ENCODE data around the gene MTMR2. TPM values are rescaled to one million over a fixed set of nuclear protein-coding genes. Genes with fewer than 3 reads are reported as not detected.

Gene MTMR2
- total and polyA plus RNA-seq, 2 donors (not counting 3 experiments of a cell fraction or from before 2014, with no cell fraction given): 19.5 to 49.5 TPM

- no TSS peak for BruUV-seq (replicated peaks)
- Histone ChIP-seq H3K9ac (replicated peaks; ENCODE audit: extremely low read depth, insufficient read depth, low read length) (no peak overlapping the region), H3K27ac (ENCODE audit: insufficient read depth, low read depth, low read length) (no peak overlapping the region), H3K79me2 (ENCODE audit: control insufficient read depth, insufficient read depth, low read length) (peaks cover 63% of the 10 kb centered on the region), H3K4me2 (ENCODE audit: insufficient read depth, low read length) (peak overlapping the region; percentile 87), H3K36me3 (ENCODE audit: control insufficient read depth in 2 of 2, extremely low read depth in 1 of 2, insufficient read depth in 2 of 2, low read length in 2 of 2) (no peaks in the 10 kb centered on the region), H3K9me1 (replicated peaks; ENCODE audit: control insufficient read depth, extremely low read depth, insufficient read depth, low read length) (no peaks in the 10 kb centered on the region), H4K20me1 (replicated peaks; ENCODE audit: control insufficient read depth, extremely low read depth, insufficient read depth, low read length) (no peaks in the 10 kb centered on the region), H3K4me1 (ENCODE audit: control insufficient read depth, extremely low read depth, insufficient read depth, low read length) (peaks cover 21% of the 10 kb centered on the region), H3K4me3 (replicated peaks in 1 of 3; ENCODE audit: insufficient read depth in 1 of 3, low read depth in 1 of 3, low read length in 3 of 3) (no peak overlapping the region), H3K27me3 (ENCODE audit: control insufficient read depth in 2 of 2, insufficient read depth in 2 of 2, low read length in 2 of 2) (no peaks in the 10 kb centered on the region), H2AFZ (ENCODE audit: low read depth, low read length) (no peak overlapping the region), H3K9me3 (replicated peaks; ENCODE audit: control insufficient read depth, insufficient read depth, low read length) (no peaks in the 10 kb centered on the region)
- POLR2A ChIA-PET: no interaction called here
- CTCF ChIA-PET: interaction anchor here (1.1 to 7.1 kb wide), 2 partner anchors 44 to 602 kb away, joined by 3 to 40 read pairs; no protein-coding TSS in a partner anchor
- dilution Hi-C loops (cut with MboI; ENCODE audit: extremely low pct_ligation_motif_present, low sequenced_read_pairs) (no loop called here), intact Hi-C loops (cut with micrococcal nuclease) (no loop called here)
- FAIRE-seq: no peak
- TF ChIP-seq EZH2 (IDR thresholded peaks at IDR 0.05; ENCODE audit: borderline replicate concordance, low read depth, low read length, severe bottlenecking): no peak
- TF ChIP-seq MYC (IDR thresholded peaks at IDR 0.05; ENCODE audit: low read depth, low read length): no peak
- no peak for TF ChIP-seq MAX (IDR thresholded peaks at IDR 0.05; ENCODE audit: insufficient read depth, insufficient read length)
- no peak for TF ChIP-seq JUN (IDR thresholded peaks at IDR 0.05; ENCODE audit: borderline replicate concordance, insufficient read depth, insufficient read length, low read depth)
- no peak for TF ChIP-seq CTCF (IDR thresholded peaks at IDR 0.05; ENCODE audit: extremely low read depth in 1 of 2, insufficient read depth in 1 of 2, low read depth in 1 of 2, low read length in 2 of 2)
- no peak for TF ChIP-seq POLR2AphosphoS5 (IDR thresholded peaks at IDR 0.05; ENCODE audit: insufficient read depth, low read depth, low read length)
- no peak for TF ChIP-seq FOS (IDR thresholded peaks at IDR 0.05; ENCODE audit: borderline replicate concordance, insufficient read depth, low read length)
- TF ChIP-seq POLR2A (IDR thresholded peaks at IDR 0.05; ENCODE audit: low read depth, low read length): no peak
- no peak for TF ChIP-seq GATA2 (IDR thresholded peaks at IDR 0.05; ENCODE audit: insufficient read depth, insufficient read length, low read depth, low read length)
- DNase-seq (ENCODE audit: low read depth, low spot score): no peak
Measured at GRCh38 chr11:95792200-95792599, 131.7 kb downstream of the MTMR2 start.

Data from endothelial cell of umbilical vein (primary cell).